Measurements from ENCODE around the gene NSUN6. TPM values are rescaled to one million over a fixed set of nuclear protein-coding genes. Genes with fewer than 3 reads are reported as not detected.
A peak's percentile ranks its signal among the peaks of the same experiment; 100 is the strongest.

NSUN6 gene
- total and polyA plus RNA-seq, 10 of the 15 experiments (the other 5 are each of a cell fraction or from before 2014, with no cell fraction given), result 10.2 to 25.0 (median 15.6) TPM

- TF ChIP-seq E2F8 (IDR thresholded peaks at IDR 0.05; ENCODE audit: low read depth, partially characterized antibody) (no peak), RELA (IDR thresholded peaks at IDR 0.05; ENCODE audit: borderline replicate concordance, partially characterized antibody) (no peak)
These were observed 9.5 kb upstream of the NSUN6 start (continued) for GRCh38 chr10:18660816-18661431.

- TSS peak; percentile 67 for BruUV-seq (replicated peaks)
- POLR2A ChIA-PET, result interaction anchor here (0.7 to 1.2 kb wide), 3 partner anchors 9 to 258 kb away, joined by 3 to 6 read pairs (median 3); partner anchors contain the start of gene NSUN6
- FAIRE-seq, result no peak
- RAD21 ChIA-PET (ENCODE audit: unreplicated experiment), result interaction anchor here (1.2 kb wide), 1 partner anchor 240 kb away, joined by 4 read pairs; no protein-coding TSS in a partner anchor
- CTCF ChIA-PET, result no interaction called here
- Histone ChIP-seq H3K27me3 (replicated peaks in 1 of 2; ENCODE audit: control insufficient read depth in 2 of 2, insufficient read depth in 2 of 2, low read length in 1 of 2) (no peaks in the 10 kb centered on the region), H3K36me3 (ENCODE audit: control insufficient read depth in 2 of 2, insufficient read depth in 2 of 2, low read length in 1 of 2) (no peaks in the 10 kb centered on the region; a peak in 1 of 4 replicates), H4K20me1 (ENCODE audit: control insufficient read depth, insufficient read depth) (peaks cover 4% of the 10 kb centered on the region; the same call in 1 of the 2 replicates), H3K4me3 (peak overlapping the region; percentile 92), H3K4me1 (ENCODE audit: control insufficient read depth, insufficient read depth, low read length) (peaks cover 3% of the 10 kb centered on the region; the same call in 1 of the 2 replicates), H3K27ac (ENCODE audit: control insufficient read depth, insufficient read depth) (peak overlapping the region; percentile 100), H3K4me2 (ENCODE audit: control insufficient read depth, insufficient read depth) (peak overlapping the region; percentile 85), H3K9ac (ENCODE audit: control insufficient read depth, insufficient read depth, low read length) (peak overlapping the region; percentile 99), H3K79me2 (ENCODE audit: control insufficient read depth, insufficient read depth, low read length) (peaks cover 68% of the 10 kb centered on the region), H2AFZ (ENCODE audit: control insufficient read depth, low read depth, low read length) (peak overlapping the region; percentile 72), H3K9me3 (replicated peaks; ENCODE audit: control insufficient read depth, insufficient read depth, low read length) (no peaks in the 10 kb centered on the region)
- DNase-seq (ENCODE audit: low read depth, low spot score), result peak; percentile 23
- in situ Hi-C loops (cut with MboI) (loop anchor here (10.0 to 25.0 kb wide), 3 partner anchors 1005 to 1848 kb away; partner anchors contain the start of genes RSU1 and TRDMT1), intact Hi-C loops (cut with micrococcal nuclease; ENCODE audit: unreplicated experiment) (loop anchor here (2.0 to 10.0 kb wide), 2 partner anchors 259 to 975 kb away; no protein-coding TSS in a partner anchor)
- peak; percentile 18 for ATAC-seq
- 1% methylated on average over 22 of the region's 23 CpGs for WGBS (ENCODE audit: insufficient coverage, insufficient replicate concordance, low lambda C conversion rate, missing lambda C conversion rate)
- SMC1A ChIA-PET (ENCODE audit: uncharacterized antibody, unreplicated experiment), result interaction anchor here (1.2 to 1.3 kb wide), 2 partner anchors 9 to 243 kb away, joined by 4 read pairs; no protein-coding TSS in a partner anchor
- no peak for TF ChIP-seq BCL3 (IDR thresholded peaks at IDR 0.05; ENCODE audit: borderline replicate concordance, insufficient read depth, low read depth, low read length, poor library complexity, severe bottlenecking)
- TF ChIP-seq CREB1 (IDR thresholded peaks at IDR 0.05; ENCODE audit: low read depth), result 0 out of 2 replicates have a peak, but pooled peaks have one; percentile 8
- peak; percentile 72; the same call in 1 of the 2 replicates for TF ChIP-seq ZNF384 (IDR thresholded peaks at IDR 0.05; ENCODE audit: borderline replicate concordance, low read depth, low read length)
- 0 out of 2 replicates have a peak, but pooled peaks have one; percentile 18 for TF ChIP-seq POLR2AphosphoS2 (IDR thresholded peaks at IDR 0.05; ENCODE audit: low read depth, low read length)
- TF ChIP-seq EED (IDR thresholded peaks at IDR 0.05; ENCODE audit: low read depth), result peak; percentile 58
- peak; percentile 82 for TF ChIP-seq E2F4 (IDR thresholded peaks at IDR 0.05; ENCODE audit: low read depth, low read length)
- peak; percentile 70 for TF ChIP-seq MLLT1 (IDR thresholded peaks at IDR 0.05)
These were observed 8.6 kb upstream of the NSUN6 start for GRCh38 chr10:18659819-18660535.

All from GM12878 (cell line).